ENCODE measurements around the gene QTRT2.

DNA sequence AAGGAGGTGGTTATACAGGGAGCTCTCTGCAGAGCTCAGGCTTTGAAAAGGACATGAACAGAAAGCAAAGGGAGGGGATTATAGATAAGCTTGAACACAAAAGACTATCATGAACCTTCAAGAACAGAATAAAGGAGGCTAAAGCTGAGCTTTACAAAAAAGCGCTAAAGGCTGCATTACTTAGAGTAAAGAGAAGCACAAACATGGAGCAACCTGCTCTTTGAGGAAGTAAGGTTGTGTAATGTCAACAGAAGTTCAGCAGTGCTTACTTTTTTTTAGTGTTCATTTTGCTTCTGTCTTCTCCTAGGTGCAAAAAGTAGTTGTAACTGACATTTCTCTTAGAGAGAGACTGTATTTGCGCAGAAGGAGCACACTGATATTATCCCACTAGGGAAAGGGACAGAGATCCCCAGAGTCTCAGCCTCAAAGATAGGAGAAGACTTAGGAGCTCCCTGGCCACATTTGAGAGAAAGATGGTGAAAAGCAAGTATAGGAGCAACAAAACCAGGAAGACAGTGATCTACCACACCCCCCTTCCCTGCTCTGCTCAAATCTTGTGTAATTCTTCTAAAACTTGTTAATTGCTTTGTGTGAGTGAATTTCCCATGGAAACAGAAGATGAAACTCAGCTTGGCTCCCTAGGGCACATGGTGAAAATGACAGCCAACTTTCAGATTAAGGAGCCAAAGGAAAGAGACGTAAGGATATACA is 54.7 kb downstream of the QTRT2 start:
- TF ChIP-seq, protein P1, sequence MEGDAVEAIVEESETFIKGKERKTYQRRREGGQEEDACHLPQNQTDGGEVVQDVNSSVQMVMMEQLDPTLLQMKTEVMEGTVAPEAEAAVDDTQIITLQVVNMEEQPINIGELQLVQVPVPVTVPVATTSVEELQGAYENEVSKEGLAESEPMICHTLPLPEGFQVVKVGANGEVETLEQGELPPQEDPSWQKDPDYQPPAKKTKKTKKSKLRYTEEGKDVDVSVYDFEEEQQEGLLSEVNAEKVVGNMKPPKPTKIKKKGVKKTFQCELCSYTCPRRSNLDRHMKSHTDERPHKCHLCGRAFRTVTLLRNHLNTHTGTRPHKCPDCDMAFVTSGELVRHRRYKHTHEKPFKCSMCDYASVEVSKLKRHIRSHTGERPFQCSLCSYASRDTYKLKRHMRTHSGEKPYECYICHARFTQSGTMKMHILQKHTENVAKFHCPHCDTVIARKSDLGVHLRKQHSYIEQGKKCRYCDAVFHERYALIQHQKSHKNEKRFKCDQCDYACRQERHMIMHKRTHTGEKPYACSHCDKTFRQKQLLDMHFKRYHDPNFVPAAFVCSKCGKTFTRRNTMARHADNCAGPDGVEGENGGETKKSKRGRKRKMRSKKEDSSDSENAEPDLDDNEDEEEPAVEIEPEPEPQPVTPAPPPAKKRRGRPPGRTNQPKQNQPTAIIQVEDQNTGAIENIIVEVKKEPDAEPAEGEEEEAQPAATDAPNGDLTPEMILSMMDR (IDR thresholded peaks at IDR 0.05 in 2 of 3, conservative IDR thresholded peaks at IDR 0.05 in 1 of 3; ENCODE audit: borderline replicate concordance in 1 of 3, insufficient read depth in 1 of 3, low read depth in 2 of 3, low read length in 2 of 3), result no peak
- TF ChIP-seq ZNF274 (IDR thresholded peaks at IDR 0.05; ENCODE audit: low read depth, low read length) (no peak), POLR2AphosphoS5 (IDR thresholded peaks at IDR 0.05; ENCODE audit: low read depth, low read length) (no peak), TCF7L2 (IDR thresholded peaks at IDR 0.05; ENCODE audit: borderline replicate concordance, extremely low read depth, insufficient read depth, insufficient read length) (no peak), FOSL1 (IDR thresholded peaks at IDR 0.05; ENCODE audit: low read depth) (no peak), POLR2A (IDR thresholded peaks at IDR 0.05; ENCODE audit: borderline replicate concordance, extremely low read depth, insufficient read depth, insufficient read length) (no peak)
- TF ChIP-seq, protein P2, sequence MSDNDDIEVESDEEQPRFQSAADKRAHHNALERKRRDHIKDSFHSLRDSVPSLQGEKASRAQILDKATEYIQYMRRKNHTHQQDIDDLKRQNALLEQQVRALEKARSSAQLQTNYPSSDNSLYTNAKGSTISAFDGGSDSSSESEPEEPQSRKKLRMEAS (IDR thresholded peaks at IDR 0.05), result no peak
